Skeletal muscle tissue (tissue), 4 donors: ENCODE results near the gene RPRD1B. TPM values are rescaled to one million over a fixed set of nuclear protein-coding genes. Genes with fewer than 3 reads are reported as not detected.

Source experiments
- H3K27ac ChIP-seq: one replicate; pipeline ENCODE4 v1.7.0; 2013; ENCODE audit warnings: mild to moderate bottlenecking, low read depth, low read length, inconsistent platforms
- H3K27me3 ChIP-seq, 3 donors: one replicate each; pipeline ENCODE4 v1.7.0; 2013; ENCODE audit warnings: low read length in 3 of 3; ENCODE audit not compliant: control insufficient read depth in 3 of 3, insufficient read depth in 3 of 3
- H3K36me3 ChIP-seq, 3 donors: one replicate each; pipeline ENCODE4 v1.7.0; 2013; ENCODE audit warnings: low read length in 3 of 3; ENCODE audit not compliant: control insufficient read depth in 3 of 3, insufficient read depth in 3 of 3
- H3K4me1 ChIP-seq, 3 donors: one replicate each; pipeline ENCODE4 v1.7.0; 2013; ENCODE audit warnings: low read length in 3 of 3, mild to moderate bottlenecking in 3 of 3; ENCODE audit not compliant: control insufficient read depth in 3 of 3, insufficient read depth in 3 of 3
- H3K4me3 ChIP-seq, 3 donors: one replicate each; pipeline ENCODE4 v1.7.0; 2013; ENCODE audit warnings: low read length in 3 of 3
- H3K9ac ChIP-seq, 3 donors: one replicate each; pipeline ENCODE4 v1.7.0; 2013; ENCODE audit warnings: low read length in 3 of 3, mild to moderate bottlenecking in 3 of 3, moderate library complexity in 2 of 3, low read depth in 1 of 3
- H3K9me3 ChIP-seq, 3 donors: one replicate each; pipeline ENCODE4 v1.7.0; 2013; ENCODE audit warnings: low read length in 3 of 3; ENCODE audit not compliant: control insufficient read depth in 3 of 3
- total RNA-seq: library from RNA; depleted of rRNA; stranded (reverse); fragments of >200 nt; gene quantifications from one replicate; pipeline ENCODE4 v1.2.3, GENCODE V29; 2014
- donor health status: Osteomylitis.

The RPRD1B gene
- total RNA-seq, 1 donor from 2014 or later = 35.5 TPM

GRCh38 chr20:38131588-38132121 is 98.1 kb downstream of the RPRD1B start:
- H3K36me3 ChIP-seq = peaks cover 0 to 53% (median 13%) of the 10 kb centered on the region in 3 donors
- no peaks in the 10 kb centered on the region for H3K27me3 ChIP-seq
- no peak overlapping the region for H3K4me3 ChIP-seq
- H3K9ac ChIP-seq = no peak overlapping the region
- H3K27ac ChIP-seq = no peak overlapping the region
- peaks cover 23 to 27% (median 25%) of the 10 kb centered on the region in 3 donors for H3K4me1 ChIP-seq
- H3K9me3 ChIP-seq = no peaks in the 10 kb centered on the region

GRCh38 chr20:38132156-38132909 is 98.8 kb downstream of the RPRD1B start:
- Histone ChIP-seq H3K9me3 (no peaks in the 10 kb centered on the region), H3K27me3 (no peaks in the 10 kb centered on the region), H3K27ac (no peak overlapping the region), H3K9ac (no peak overlapping the region), H3K36me3 (peaks cover 0 to 57% (median 13%) of the 10 kb centered on the region in 3 donors), H3K4me3 (no peak overlapping the region), H3K4me1 (peaks cover 16 to 20% (median 18%) of the 10 kb centered on the region in 3 donors)

- Histone ChIP-seq H3K4me1 (peaks cover 15 to 17% (median 17%) of the 10 kb centered on the region in 3 donors), H3K27ac (no peak overlapping the region), H3K9me3 (no peaks in the 10 kb centered on the region), H3K9ac (no peak overlapping the region), H3K27me3 (no peaks in the 10 kb centered on the region), H3K36me3 (peaks cover 0 to 64% (median 19%) of the 10 kb centered on the region in 3 donors), H3K4me3 (no peak overlapping the region)
These were observed 99.5 kb downstream of the RPRD1B start for GRCh38 chr20:38132910-38133501.

GRCh38 chr20:38133680-38134426 is 100.3 kb downstream of the RPRD1B start:
- no peaks in the 10 kb centered on the region for H3K9me3 ChIP-seq
- peaks cover 0 to 72% (median 21%) of the 10 kb centered on the region in 3 donors for H3K36me3 ChIP-seq
- H3K4me3 ChIP-seq = no peak overlapping the region
- H3K27me3 ChIP-seq = no peaks in the 10 kb centered on the region
- H3K27ac ChIP-seq = no peak overlapping the region
- H3K4me1 ChIP-seq = peaks cover 14 to 17% (median 15%) of the 10 kb centered on the region in 3 donors
- no peak overlapping the region for H3K9ac ChIP-seq

- Histone ChIP-seq H3K4me3 (no peak overlapping the region), H3K36me3 (peaks cover 0 to 80% (median 25%) of the 10 kb centered on the region in 3 donors), H3K9me3 (no peaks in the 10 kb centered on the region), H3K4me1 (peaks cover 14 to 17% (median 15%) of the 10 kb centered on the region in 3 donors), H3K27me3 (no peaks in the 10 kb centered on the region), H3K9ac (no peak overlapping the region), H3K27ac (peak overlapping the region; percentile 36)
These were observed 101.1 kb downstream of the RPRD1B start for GRCh38 chr20:38134427-38135270.

GRCh38 chr20:38135271-38135650 is 101.7 kb downstream of the RPRD1B start:
- Histone ChIP-seq H3K4me3 (no peak overlapping the region), H3K27me3 (no peaks in the 10 kb centered on the region), H3K9ac (no peak overlapping the region), H3K9me3 (no peaks in the 10 kb centered on the region), H3K36me3 (peaks cover 0 to 79% (median 27%) of the 10 kb centered on the region in 3 donors), H3K27ac (peak overlapping the region; percentile 36), H3K4me1 (peaks cover 14 to 17% (median 15%) of the 10 kb centered on the region in 3 donors)

GRCh38 chr20:38135651-38136420 is 102.3 kb downstream of the RPRD1B start:
- no peak overlapping the region for H3K9ac ChIP-seq
- no peaks in the 10 kb centered on the region for H3K9me3 ChIP-seq
- no peaks in the 10 kb centered on the region for H3K27me3 ChIP-seq
- no peak overlapping the region for H3K27ac ChIP-seq
- peaks cover 0 to 77% (median 24%) of the 10 kb centered on the region in 3 donors for H3K36me3 ChIP-seq
- peaks cover 14 to 17% (median 15%) of the 10 kb centered on the region in 3 donors for H3K4me1 ChIP-seq
- H3K4me3 ChIP-seq = no peak overlapping the region

- Histone ChIP-seq H3K27ac (no peak overlapping the region), H3K27me3 (no peaks in the 10 kb centered on the region), H3K36me3 (peaks cover 0 to 75% (median 28%) of the 10 kb centered on the region in 3 donors), H3K4me1 (peaks cover 14 to 17% (median 15%) of the 10 kb centered on the region in 3 donors), H3K9me3 (no peaks in the 10 kb centered on the region), H3K9ac (no peak overlapping the region), H3K4me3 (no peak overlapping the region)
These were observed 103.1 kb downstream of the RPRD1B start for GRCh38 chr20:38136421-38137245.
